AG08396 (cell line): ENCODE data around the gene WDR81.

ENCODE experiments used
- DNase-seq: peaks from one replicate; pipeline ENCODE4 v3.0.0; 2012; ENCODE audit warnings: low spot score, mixed read lengths

The WDR81 gene

GRCh38 chr17:1782171-1782567 lies 57.7 kb downstream of the WDR81 start:
- DNase-seq, result no peak

GRCh38 chr17:1783271-1783670 lies 58.8 kb downstream of the WDR81 start:
- DNase-seq, result no peak

GRCh38 chr17:1783834-1784611 lies 59.5 kb downstream of the WDR81 start:
- peak; percentile 80 for DNase-seq

GRCh38 chr17:1785930-1786329 lies 61.4 kb downstream of the WDR81 start:
- no peak for DNase-seq

GRCh38 chr17:1786708-1787107 lies 62.2 kb downstream of the WDR81 start:
- DNase-seq, result no peak

GRCh38 chr17:1787301-1787902 lies 62.9 kb downstream of the WDR81 start:
- peak; percentile 93 for DNase-seq
